Astrocyte (in vitro differentiated cells and primary cell): ENCODE measurements around the gene THAP5. TPM values are rescaled to one million over a fixed set of nuclear protein-coding genes. Genes with fewer than 3 reads are reported as not detected.

Source experiments
- DNase-seq: peaks from one replicate; pipeline ENCODE4 v3.0.0-alpha.2; 2010; ENCODE audit warnings: low read depth
- FAIRE-seq: peaks from 2 replicates; lab custom pipeline; 2011; peaks lifted over from hg19 to GRCh38; lab: Jason Lieb, UNC
- H2AFZ ChIP-seq: 2 replicates; pipeline ENCODE4 v1.6.0; 2012; ENCODE audit warnings: low read depth, low read length, inconsistent platforms
- H3K27ac ChIP-seq: 2 replicates; pipeline ENCODE4 v1.5.1; 2011; ENCODE audit warnings: low read depth, low read length, inconsistent platforms
- H3K27me3 ChIP-seq: 2 replicates; pipeline ENCODE4 v1.6.0; 2011; ENCODE audit warnings: low read length, inconsistent platforms; ENCODE audit not compliant: insufficient read depth
- H3K36me3 ChIP-seq: 2 replicates; pipeline ENCODE4 v1.5.1; 2011; ENCODE audit warnings: low read length, inconsistent platforms; ENCODE audit not compliant: insufficient read depth
- H3K4me1 ChIP-seq: 2 replicates; pipeline ENCODE4 v1.5.1; 2011; ENCODE audit warnings: low read length, inconsistent platforms; ENCODE audit not compliant: insufficient read depth
- H3K4me2 ChIP-seq: 2 replicates; pipeline ENCODE4 v1.6.0; 2012; ENCODE audit warnings: low read length, inconsistent platforms
- H3K4me3 ChIP-seq: 2 replicates; pipeline ENCODE4 v1.5.1; 2011; ENCODE audit warnings: low read depth, mild to moderate bottlenecking, low read length, inconsistent platforms; ENCODE audit not compliant: insufficient read depth
- H3K79me2 ChIP-seq: 2 replicates; pipeline ENCODE4 v1.6.0; 2012; ENCODE audit warnings: mild to moderate bottlenecking, low read length, inconsistent platforms; ENCODE audit not compliant: insufficient read depth
- H3K9ac ChIP-seq: 2 replicates; pipeline ENCODE4 v1.6.0; 2012; ENCODE audit warnings: mild to moderate bottlenecking, low read length, inconsistent platforms
- H3K9me3 ChIP-seq: 2 replicates; pipeline ENCODE4 v1.5.1; 2012; ENCODE audit warnings: low read depth, mild to moderate bottlenecking, low read length, inconsistent platforms; ENCODE audit not compliant: insufficient read depth
- H4K20me1 ChIP-seq: 2 replicates; pipeline ENCODE4 v1.6.0; 2012; ENCODE audit warnings: low read length, inconsistent platforms; ENCODE audit not compliant: insufficient read depth
- H3K27ac Mint-ChIP-seq: one replicate; pipeline ENCODE4 v1.8.0; 2021; ENCODE audit warnings: mild to moderate bottlenecking, mixed read lengths; ENCODE audit not compliant: unreplicated experiment
- H3K27me3 Mint-ChIP-seq: one replicate; pipeline ENCODE4 v1.8.0; 2021; ENCODE audit warnings: low read depth, mixed read lengths; ENCODE audit not compliant: unreplicated experiment
- H3K36me3 Mint-ChIP-seq: one replicate; pipeline ENCODE4 v1.8.0; 2021; ENCODE audit warnings: low read depth, mixed read lengths; ENCODE audit not compliant: unreplicated experiment
- H3K4me1 Mint-ChIP-seq: one replicate; pipeline ENCODE4 v1.8.0; 2021; ENCODE audit warnings: low read depth, mixed read lengths; ENCODE audit not compliant: unreplicated experiment
- H3K4me3 Mint-ChIP-seq: one replicate; pipeline ENCODE4 v1.8.0; 2021; ENCODE audit warnings: mild to moderate bottlenecking, moderate library complexity, mixed read lengths; ENCODE audit not compliant: unreplicated experiment
- H3K9me3 Mint-ChIP-seq: one replicate; pipeline ENCODE4 v1.8.0; 2021; ENCODE audit warnings: mild to moderate bottlenecking, mixed read lengths; ENCODE audit not compliant: unreplicated experiment
- CTCF ChIP-seq: IDR thresholded peaks from 2 replicates; pipeline ENCODE4 v1.5.1; 2011; ENCODE audit warnings: low read depth, mild to moderate bottlenecking, inconsistent platforms, low read length, moderate library complexity; ENCODE audit not compliant: insufficient read depth
- EZH2 ChIP-seq: IDR thresholded peaks from 2 replicates; pipeline ENCODE4 v1.6.1; 2012; ENCODE audit warnings: mild to moderate bottlenecking, low read length, inconsistent platforms; ENCODE audit not compliant: insufficient read depth
- total RNA-seq: library from RNA; stranded (reverse); gene quantifications from 2 replicates; pipeline ENCODE4 v1.2.1, GENCODE V29; 2021

Gene THAP5
- total RNA-seq, 1 donor from 2014 or later, result 18.8 TPM

- H2AFZ ChIP-seq, result peak overlapping the region; percentile 41
- no peaks in the 10 kb centered on the region for H3K9me3 ChIP-seq
- H3K79me2 ChIP-seq, result no peaks in the 10 kb centered on the region
- DNase-seq, result no peak
- no peak overlapping the region for H3K4me3 ChIP-seq
- H4K20me1 ChIP-seq, result no peaks in the 10 kb centered on the region
- Mint-ChIP-seq H3K36me3 (no peaks in the 10 kb centered on the region), H3K27me3 (peaks cover 4% of the 10 kb centered on the region), H3K9me3 (no peaks in the 10 kb centered on the region), H3K4me3 (no peak overlapping the region), H3K4me1 (peaks cover 11% of the 10 kb centered on the region), H3K27ac (no peak overlapping the region)
- H3K9ac ChIP-seq, result no peak overlapping the region
- H3K27ac ChIP-seq, result no peak overlapping the region
- H3K36me3 ChIP-seq, result no peaks in the 10 kb centered on the region
- H3K27me3 ChIP-seq, result peaks cover 2% of the 10 kb centered on the region
- H3K4me1 ChIP-seq, result no peaks in the 10 kb centered on the region
- no peak overlapping the region for H3K4me2 ChIP-seq
- TF ChIP-seq CTCF, result no peak
- no peak for TF ChIP-seq EZH2
- FAIRE-seq, result no peak
Observed at GRCh38 chr7:108614896-108615295, 45.4 kb upstream of the THAP5 start.

- peaks cover 11% of the 10 kb centered on the region for H3K4me1 Mint-ChIP-seq
- Histone ChIP-seq H3K79me2 (no peaks in the 10 kb centered on the region), H3K4me2 (no peak overlapping the region), H3K4me1 (no peaks in the 10 kb centered on the region), H3K4me3 (no peak overlapping the region), H3K9ac (no peak overlapping the region), H3K27ac (no peak overlapping the region), H3K9me3 (no peaks in the 10 kb centered on the region), H3K27me3 (peaks cover 2% of the 10 kb centered on the region), H4K20me1 (no peaks in the 10 kb centered on the region), H3K36me3 (no peaks in the 10 kb centered on the region), H2AFZ (no peak overlapping the region)
- H3K4me3 Mint-ChIP-seq, result no peak overlapping the region
- TF ChIP-seq EZH2, result no peak
- no peak for TF ChIP-seq CTCF
- no peak for DNase-seq
- FAIRE-seq, result no peak
- no peak overlapping the region for H3K27ac Mint-ChIP-seq
- H3K36me3 Mint-ChIP-seq, result no peaks in the 10 kb centered on the region
- no peaks in the 10 kb centered on the region for H3K9me3 Mint-ChIP-seq
- peaks cover 4% of the 10 kb centered on the region for H3K27me3 Mint-ChIP-seq
Observed at GRCh38 chr7:108613949-108614381, 44.5 kb upstream of the THAP5 start.

- Mint-ChIP-seq H3K4me1 (peaks cover 13% of the 10 kb centered on the region), H3K36me3 (no peaks in the 10 kb centered on the region), H3K27ac (no peak overlapping the region), H3K9me3 (no peaks in the 10 kb centered on the region), H3K27me3 (peaks cover 4% of the 10 kb centered on the region), H3K4me3 (no peak overlapping the region)
- Histone ChIP-seq H3K4me3 (no peak overlapping the region), H3K4me2 (no peak overlapping the region), H4K20me1 (no peaks in the 10 kb centered on the region), H3K27me3 (peaks cover 2% of the 10 kb centered on the region), H3K4me1 (no peaks in the 10 kb centered on the region), H3K9me3 (no peaks in the 10 kb centered on the region), H3K36me3 (no peaks in the 10 kb centered on the region), H3K79me2 (no peaks in the 10 kb centered on the region), H2AFZ (no peak overlapping the region), H3K9ac (no peak overlapping the region), H3K27ac (no peak overlapping the region)
- TF ChIP-seq CTCF (peak; percentile 63), EZH2 (no peak)
- FAIRE-seq (no peak), DNase-seq (peak; percentile 6)
Observed at GRCh38 chr7:108613147-108613948, 43.8 kb upstream of the THAP5 start.
